Left colon (tissue), 2 donors: ENCODE data around the gene INPP5A. TPM values are rescaled to one million over a fixed set of nuclear protein-coding genes. Genes with fewer than 3 reads are reported as not detected.

ENCODE experiments used
- ATAC-seq: fragments of 200-7000 bp; cut with Tn5 transposase; one replicate; pipeline ENCODE4 v1.9.1; 2020; ENCODE audit warnings: mild to moderate bottlenecking, moderate library complexity
- DNase-seq, 2 donors: peaks; one replicate each; pipeline ENCODE4 v3.0.0-alpha.2; 2020
- intact Hi-C, 2 donors: fragments of 100-400 bp; cut with DNase I in 1 of 2; cut with micrococcal nuclease in 1 of 2; formaldehyde crosslinking; loops; one replicate each; pipeline versions ENCODE4 v1.11.2 to v1.14.0; 2022; cut with DNase I, micrococcal nuclease
- total RNA-seq, 2 donors: library from RNA; stranded (reverse); fragmentation: NEBNext Ultra II Directional; extraction: Animal tissue kit (Norgen Biotek cat#: 25700); gene quantifications; one replicate each; pipeline ENCODE4 v1.2.1, GENCODE V29; 2021
- donor health status: DM: no; HTN: no; CAD: no.
- donor health status: DM: yes; HTN: yes; CAD: no.

INPP5A gene
- total RNA-seq, 2 donors from 2014 or later = 35.6 to 42.2 TPM

DNA sequence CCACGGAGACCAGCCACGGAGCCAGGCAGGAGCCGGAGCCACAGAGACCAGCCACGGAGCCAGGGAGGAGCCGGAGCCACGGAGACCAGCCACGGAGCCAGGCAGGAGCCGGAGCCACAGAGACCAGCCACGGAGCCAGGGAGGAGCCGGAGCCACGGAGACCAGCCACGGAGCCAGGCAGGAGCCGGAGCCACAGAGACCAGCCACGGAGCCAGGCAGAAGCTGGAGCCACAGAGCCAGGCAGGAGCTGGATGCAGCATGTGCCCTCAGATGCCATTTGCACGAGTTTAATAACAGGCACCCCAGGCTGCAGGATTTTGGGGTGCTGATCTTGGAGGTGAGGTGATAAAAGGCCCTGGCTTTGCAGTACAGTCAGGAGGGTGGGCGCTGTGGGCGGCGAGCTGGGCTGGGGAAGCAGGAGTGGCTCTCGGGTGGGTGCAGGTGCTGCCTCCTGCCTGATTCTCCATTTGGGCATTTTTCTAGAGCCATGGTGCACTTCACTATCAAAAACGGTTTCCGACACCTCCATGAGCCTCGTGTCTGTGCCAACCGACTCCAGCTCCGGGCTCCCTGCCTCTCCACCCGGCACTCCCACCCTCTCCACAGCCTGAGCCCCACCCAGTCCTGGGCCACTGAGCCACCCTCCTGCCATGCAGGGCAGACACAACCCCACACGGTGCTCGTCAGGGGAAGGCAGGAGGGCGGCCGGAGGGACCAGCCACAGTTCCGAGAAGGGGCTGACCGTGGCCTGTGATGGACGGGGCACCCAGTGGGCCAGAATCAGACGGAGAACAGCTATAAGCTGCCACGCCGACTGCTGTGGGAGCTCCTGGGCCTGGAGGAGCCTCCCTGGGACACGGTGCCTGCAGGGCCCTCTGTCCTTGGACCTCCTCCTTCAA is 289.2 kb downstream of the INPP5A start:
- intact Hi-C loops = no loop called here
- DNase-seq (peak in 1 of 2 donors; percentile 10), ATAC-seq (no peak)

DNA sequence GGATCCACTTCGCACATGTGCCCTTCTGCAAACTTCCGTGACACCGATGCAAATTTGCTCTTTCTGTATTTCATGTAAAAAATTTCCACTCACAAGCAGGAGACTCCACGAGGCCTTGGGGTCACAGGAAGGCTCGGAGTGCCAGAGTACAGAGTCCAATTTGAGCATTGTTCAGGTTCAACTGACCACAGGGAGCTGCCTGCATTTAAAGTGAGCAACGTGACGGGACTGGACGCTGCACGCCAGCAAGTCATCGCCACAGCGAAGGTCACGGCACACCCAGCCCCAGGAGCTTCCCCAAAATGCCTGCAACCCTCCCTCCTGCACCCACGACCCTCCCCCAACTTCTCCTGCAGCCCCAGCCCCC is 289.8 kb downstream of the INPP5A start:
- DNase-seq (no peak), ATAC-seq (no peak)
- intact Hi-C loops = no loop called here

DNA sequence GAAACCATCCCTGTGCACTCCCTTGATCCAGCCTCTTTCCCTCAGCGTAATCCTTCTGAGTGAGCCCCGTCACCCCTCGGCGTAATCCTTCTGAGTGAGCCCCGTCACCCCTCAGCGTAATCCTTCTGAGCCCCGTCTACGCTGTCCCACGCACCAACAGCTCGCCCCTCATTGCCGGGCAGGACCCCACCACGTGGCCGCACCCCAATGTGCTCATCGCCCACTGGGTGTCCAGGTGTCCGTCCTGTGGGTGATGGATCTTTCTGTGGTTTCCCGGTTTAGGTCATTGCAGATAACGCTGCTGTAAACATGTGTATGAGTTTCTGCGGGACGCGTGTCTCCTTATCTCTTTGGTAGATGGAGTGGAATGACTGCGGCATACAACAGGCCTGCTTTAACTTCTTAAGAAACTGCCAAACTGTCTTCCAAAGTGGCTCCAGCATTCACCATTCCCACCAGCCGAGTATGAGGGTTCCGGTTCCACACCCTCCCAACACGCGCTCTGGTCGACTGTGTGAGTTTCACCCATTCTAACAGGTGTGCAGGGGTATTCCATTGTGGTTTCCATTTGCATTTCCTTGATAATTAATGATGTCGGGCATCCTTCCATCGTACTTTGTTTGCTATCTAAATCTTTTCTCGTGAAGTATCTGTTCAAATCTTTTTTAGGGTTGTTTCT is 290.4 kb downstream of the INPP5A start:
- no peak for DNase-seq

DNA sequence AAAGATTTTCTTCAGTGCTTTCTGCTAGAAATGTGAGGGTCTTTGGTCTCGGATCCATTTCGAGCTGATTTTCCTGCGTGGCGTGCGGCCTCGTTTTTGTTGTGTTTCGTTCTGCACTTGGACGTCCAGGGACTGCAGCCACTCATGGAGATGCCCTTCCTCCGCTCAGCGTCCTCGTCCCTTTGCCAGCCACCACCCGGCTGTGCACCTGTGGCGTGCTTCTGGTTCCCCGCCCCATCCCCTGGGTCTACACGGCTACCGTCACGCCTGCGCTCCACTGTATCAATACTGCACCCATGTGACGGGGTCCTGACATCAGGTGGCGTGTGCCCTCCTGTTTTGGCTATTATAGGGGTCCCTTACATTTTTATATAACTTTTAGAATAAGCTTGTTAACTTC is 291.1 kb downstream of the INPP5A start:
- DNase-seq = peak in 1 of 2 donors; percentile 14
- intact Hi-C loops = no loop called here
- no peak for ATAC-seq

More for the DNA sequence above, 290.4 kb downstream of the INPP5A start:
- intact Hi-C loops = no loop called here
- no peak for ATAC-seq

DNA sequence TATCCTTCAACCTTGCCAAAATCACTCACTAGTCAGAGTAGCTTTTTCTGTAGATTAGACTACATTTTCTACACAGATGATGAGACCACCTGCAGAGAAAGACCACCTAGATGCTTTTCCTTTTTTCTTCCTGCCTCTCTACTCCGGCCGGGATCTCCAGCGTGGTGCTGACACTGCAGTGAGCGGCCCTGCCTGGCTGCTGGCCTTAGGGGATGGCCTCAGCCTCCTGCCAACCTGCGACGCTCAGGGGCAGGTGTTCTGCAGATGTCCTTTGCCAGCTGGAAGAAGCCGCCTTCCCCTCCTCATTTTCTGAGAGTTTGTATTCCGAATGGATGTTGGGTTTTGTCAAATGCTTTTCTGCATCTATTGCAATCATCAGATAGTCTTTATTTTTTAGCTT is 291.8 kb downstream of the INPP5A start:
- ATAC-seq (no peak), DNase-seq (no peak)
- intact Hi-C loops = no loop called here

DNA sequence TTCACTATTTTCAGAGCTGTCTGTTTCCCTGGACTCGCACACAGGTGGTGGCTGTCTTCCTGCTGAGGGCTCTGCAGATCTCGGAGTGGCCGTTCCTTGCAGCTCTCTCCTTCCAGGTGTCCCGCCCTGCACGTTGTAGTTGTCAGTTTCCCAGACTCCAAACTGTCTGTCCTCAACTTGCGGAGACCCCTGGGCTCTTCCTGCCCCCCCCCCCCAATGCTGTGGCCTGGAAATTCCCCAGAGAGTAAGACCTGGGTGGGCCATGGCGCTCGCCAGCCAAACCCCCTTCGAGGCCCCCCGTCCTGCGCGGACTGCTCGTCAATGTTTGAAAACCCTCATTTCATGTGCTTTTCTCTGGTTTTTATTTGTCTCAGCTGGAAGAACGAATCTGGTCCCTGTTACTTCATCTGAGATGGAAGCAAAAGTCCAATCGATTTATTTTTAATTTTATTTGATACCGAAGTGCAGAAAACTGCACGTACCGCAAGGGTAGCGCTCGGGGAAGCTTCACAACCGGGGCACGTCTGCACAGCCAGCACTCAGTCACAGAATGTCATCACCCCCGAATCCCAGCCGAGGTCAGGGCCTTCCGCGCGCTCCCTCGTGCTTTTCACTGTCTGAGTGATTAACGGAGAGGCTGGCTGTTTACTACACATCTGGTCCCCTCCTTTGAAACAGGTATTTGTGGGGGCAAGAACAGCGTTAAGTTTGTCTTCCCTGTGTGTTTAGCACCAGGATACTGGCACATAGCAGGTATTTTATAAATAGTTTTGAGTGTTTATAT is 294.8 kb downstream of the INPP5A start:
- no peak for ATAC-seq
- intact Hi-C loops = loop anchor here in 1 of 2 donors (10.0 kb wide), 1 partner anchor 292 kb away; no protein-coding TSS in a partner anchor
- no peak for DNase-seq

Other genes with a start within 250 kb of the INPP5A start
- gene STK32C, start 229.8 kb upstream of the INPP5A start, total RNA-seq = 10 to 100 TPM in 1 of 2 donors, 1 to 10 TPM in 1; 8.4 to 10.0 TPM
- gene LRRC27, start 205.6 kb upstream of the INPP5A start, total RNA-seq = 1 to 10 TPM; 6.5 to 9.2 TPM
- 10 to 100 TPM; 51.9 to 55.3 TPM for gene PWWP2B, start 140.6 kb upstream of the INPP5A start, total RNA-seq
- gene NKX6-2, start 248.4 kb downstream of the INPP5A start, total RNA-seq = not detected